ENCODE data around the gene YWHAB. TPM values are rescaled to one million over a fixed set of nuclear protein-coding genes. Genes with fewer than 3 reads are reported as not detected.
A peak's percentile ranks its signal among the peaks of the same experiment; 100 is the strongest.

Gene YWHAB
- polyA plus RNA-seq, 1 of the 3 experiments (the other 2 are of a cell fraction): 84.3 TPM

- no peak for TF ChIP-seq IRF3 (IDR thresholded peaks at IDR 0.05; ENCODE audit: low read depth, low read length)
- no peak; the same call in 1 of the 2 replicates for TF ChIP-seq SIN3A (IDR thresholded peaks at IDR 0.05; ENCODE audit: borderline replicate concordance, low read depth, low read length)
- TF ChIP-seq TAF1 (IDR thresholded peaks at IDR 0.05; ENCODE audit: borderline replicate concordance, low read depth, low read length): 0 out of 2 replicates have a peak, but pooled peaks have one; percentile 11
- TF ChIP-seq NFIC (IDR thresholded peaks at IDR 0.05; ENCODE audit: borderline replicate concordance): no peak
- TF ChIP-seq FOXJ3 (CRISPR knock-in tag; IDR thresholded peaks at IDR 0.05): peak; percentile 35; the same call in 1 of the 2 replicates
- no peak for TF ChIP-seq CHD2 (IDR thresholded peaks at IDR 0.05; ENCODE audit: low read length, partially characterized antibody)
- TF ChIP-seq TCF12 (IDR thresholded peaks at IDR 0.05): no peak
- TF ChIP-seq MAX (IDR thresholded peaks at IDR 0.05; ENCODE audit: low read depth): peak; percentile 80
- TF ChIP-seq ELF1 (IDR thresholded peaks at IDR 0.05): peak; percentile 49; the same call in 1 of the 2 replicates
- no peak for TF ChIP-seq GATA2 (CRISPR knock-in tag; IDR thresholded peaks at IDR 0.05)
- TF ChIP-seq USF2 (IDR thresholded peaks at IDR 0.05; ENCODE audit: borderline replicate concordance, low read depth, low read length): no peak
- no peak for TF ChIP-seq CTCF (IDR thresholded peaks at IDR 0.05)
- no peak; the same call in 1 of the 2 replicates for TF ChIP-seq JUND (IDR thresholded peaks at IDR 0.05)
- peak; percentile 69 for TF ChIP-seq POLR2AphosphoS5 (IDR thresholded peaks at IDR 0.05; ENCODE audit: low read depth, low read length)
- peak; percentile 67 for TF ChIP-seq GABPA (IDR thresholded peaks at IDR 0.05; ENCODE audit: low read depth)
- no peak; the same call in 1 of the 2 replicates for TF ChIP-seq PBX3 (IDR thresholded peaks at IDR 0.05)
- no peak for TF ChIP-seq RFX5 (IDR thresholded peaks at IDR 0.05; ENCODE audit: low read length)
- TF ChIP-seq EZH2phosphoT487 (IDR thresholded peaks at IDR 0.05; ENCODE audit: borderline replicate concordance, low read depth): no peak
Measured at GRCh38 chr20:44909872-44910689, 24.6 kb downstream of the YWHAB start, which contains the start of gene PABPC1L (continued).

Measured in SK-N-SH (cell line).